Stimulated activated CD4-positive, alpha-beta T cell treated with anti-CD3 and anti-CD28 coated beads, Interleukin-12 subunit alpha, Interleukin-12 subunit beta, amount 100 ng/mL, for 4 hours (primary cell): Measurements from ENCODE around the gene CCDC142.

Source experiments
- DNase-seq: peaks from one replicate; pipeline ENCODE4 v3.0.0-alpha.2; 2020

Gene CCDC142

DNA sequence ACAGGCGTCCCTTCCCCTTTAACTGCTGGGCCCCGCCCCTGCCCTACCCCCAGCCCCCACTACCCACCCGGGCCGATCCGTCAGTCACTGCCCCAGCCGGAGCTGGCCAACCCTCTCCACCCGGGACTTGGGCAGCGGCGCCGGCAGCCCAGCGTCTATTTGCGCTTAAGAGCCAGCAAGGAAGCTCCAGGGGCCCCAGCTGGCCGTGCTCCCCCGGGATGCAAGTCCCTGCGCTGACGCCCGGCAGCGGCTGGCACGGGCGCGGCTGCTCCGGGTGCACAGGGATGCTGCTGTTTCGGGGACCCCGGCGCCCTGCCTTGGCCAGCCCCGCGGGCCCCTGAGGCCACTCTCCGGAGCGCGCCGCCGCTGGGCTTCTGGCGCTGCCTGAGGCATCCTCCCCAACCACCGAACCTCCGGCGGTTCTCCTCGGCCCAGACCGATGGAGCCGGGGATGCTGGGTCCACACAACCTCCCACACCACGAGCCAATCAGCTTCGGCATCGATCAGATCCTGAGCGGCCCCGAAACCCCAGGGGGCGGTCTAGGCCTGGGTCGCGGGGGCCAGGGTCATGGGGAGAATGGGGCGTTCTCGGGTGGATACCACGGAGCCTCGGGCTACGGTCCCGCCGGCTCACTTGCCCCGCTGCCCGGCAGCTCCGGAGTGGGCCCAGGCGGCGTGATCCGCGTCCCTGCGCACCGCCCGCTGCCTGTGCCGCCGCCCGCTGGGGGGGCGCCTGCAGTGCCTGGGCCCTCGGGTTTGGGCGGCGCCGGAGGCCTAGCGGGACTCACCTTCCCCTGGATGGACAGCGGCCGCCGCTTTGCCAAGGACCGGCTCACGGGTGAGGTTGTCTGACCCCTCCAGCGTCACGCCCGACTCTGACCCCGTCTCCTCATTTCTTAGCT lies 31.8 kb upstream of the CCDC142 start, which contains the start of gene TLX2:
Gene TLX2 (plus strand): TSS at position 83 of the 903 bp plus-strand sequence. CDS start 357 bp downstream, at position 440.
- DNase-seq, result no peak

- peak; percentile 24 for DNase-seq
Observed at GRCh38 chr2:74513605-74514367, 31.0 kb upstream of the CCDC142 start.

DNA sequence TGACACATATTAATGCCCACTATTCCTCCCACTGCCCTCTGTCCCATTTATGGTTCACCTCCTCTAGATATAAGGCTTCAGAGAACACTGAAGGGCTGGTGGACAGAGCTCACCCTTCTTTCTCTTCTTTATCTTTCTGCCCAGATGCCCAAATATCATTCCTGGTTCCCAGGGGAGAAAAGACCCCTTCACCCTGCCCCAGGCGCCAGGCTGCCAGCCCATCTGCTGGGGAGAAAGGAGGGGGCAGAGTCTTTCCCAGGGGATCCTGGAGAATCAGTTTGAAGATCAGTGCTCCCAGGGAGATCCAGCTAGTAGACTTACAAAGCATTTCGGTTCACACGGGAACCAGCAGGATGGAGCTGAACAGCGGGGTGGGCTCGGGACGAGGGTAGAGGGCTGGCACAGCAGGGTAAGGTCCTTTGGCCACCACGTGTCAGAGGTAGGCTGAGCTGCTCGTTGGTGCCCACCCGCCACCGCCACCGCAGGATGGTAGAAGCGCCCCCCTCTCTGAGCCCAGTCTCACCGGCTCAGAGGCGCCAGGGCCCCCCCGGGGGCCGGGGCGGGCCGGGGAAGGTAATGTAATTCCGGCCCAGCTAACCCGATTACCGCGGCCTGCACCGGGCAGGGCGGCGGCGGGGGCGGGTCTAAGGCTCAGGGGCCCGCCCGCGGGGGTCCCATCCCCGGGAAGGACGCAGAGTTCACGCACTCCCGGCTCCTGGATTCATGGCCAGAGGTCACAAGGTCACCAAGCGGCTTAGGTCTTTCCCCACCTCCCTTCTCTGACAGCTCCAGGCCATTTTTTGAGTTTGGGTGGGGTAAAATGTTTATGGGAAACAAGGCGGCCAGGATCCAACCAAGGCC lies 30.2 kb upstream of the CCDC142 start:
- DNase-seq, result no peak

DNA sequence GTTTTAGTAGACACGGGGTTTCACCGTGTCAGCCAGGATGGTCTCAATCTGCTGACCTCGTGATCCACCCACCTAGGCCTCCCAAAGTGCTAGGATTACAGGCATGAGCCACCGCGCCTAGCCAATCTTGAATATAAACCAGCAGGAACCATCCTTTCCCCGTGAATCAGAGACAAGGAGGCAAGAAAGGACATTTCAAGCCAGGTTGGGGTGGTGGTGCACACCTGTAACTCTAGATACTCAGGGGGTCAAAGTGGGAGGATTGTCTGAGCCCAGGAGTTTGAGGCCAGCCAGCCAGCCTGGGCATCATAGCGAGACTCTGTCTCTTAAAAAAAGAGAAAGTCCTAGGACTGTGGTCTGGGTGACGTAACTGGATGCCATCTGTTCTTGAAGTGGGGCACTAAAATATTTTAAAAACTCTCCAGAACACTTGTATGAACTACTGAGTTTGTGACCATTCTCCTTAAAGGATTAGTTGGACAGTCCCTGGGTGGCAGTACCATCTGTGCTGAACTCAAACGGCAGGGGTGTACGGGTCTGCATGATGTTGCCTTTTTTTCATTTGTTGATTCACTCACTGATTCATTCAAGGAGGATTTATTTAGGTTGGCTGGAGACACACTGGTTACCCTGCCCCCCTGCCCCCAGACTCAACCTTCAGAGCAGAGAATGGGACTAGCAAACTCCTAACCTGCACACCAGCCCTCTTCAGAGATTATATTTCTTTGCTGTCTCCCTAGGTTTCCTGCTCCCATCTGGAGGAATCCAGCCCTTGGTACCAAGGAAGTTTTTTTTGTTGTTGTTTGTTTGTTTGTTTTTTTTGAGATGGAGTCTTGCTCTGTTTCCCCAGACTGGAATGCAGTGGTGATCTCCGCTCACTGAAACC lies 28.5 kb upstream of the CCDC142 start:
- no peak for DNase-seq

- DNase-seq, result no peak
Observed at GRCh38 chr2:74510272-74510671, 27.5 kb upstream of the CCDC142 start.

- DNase-seq, result no peak
Observed at GRCh38 chr2:74507926-74508520, 25.2 kb upstream of the CCDC142 start.

GRCh38 chr2:74507145-74507925 lies 24.5 kb upstream of the CCDC142 start, which contains the start of gene PCGF1:
PCGF1 (minus strand) TSS chr2:74507695; CDS start chr2:74507668, 27 bp downstream.
- DNase-seq, result peak; percentile 99

- no peak for DNase-seq
Observed at GRCh38 chr2:74505448-74506246, 22.8 kb upstream of the CCDC142 start.

DNA sequence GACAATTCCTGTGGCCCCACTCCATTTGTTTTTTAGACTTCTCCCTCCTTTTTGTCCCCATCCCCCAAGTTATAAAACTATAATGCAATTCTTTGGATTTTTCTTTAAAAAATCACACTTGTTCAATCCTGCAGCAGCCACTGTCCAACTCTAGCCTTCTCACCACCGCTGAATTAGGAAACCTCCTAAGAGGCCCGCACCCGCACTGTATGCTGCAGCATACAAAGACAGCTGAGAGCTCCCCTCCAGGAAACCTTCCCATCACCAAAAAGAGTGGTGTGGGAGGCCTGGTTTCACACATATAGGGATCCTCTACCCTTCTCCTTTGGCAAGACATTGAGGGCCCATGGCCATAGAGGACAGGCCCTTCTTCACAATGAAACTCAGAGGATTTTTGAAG lies 21.8 kb upstream of the CCDC142 start:
- DNase-seq, result no peak

DNA sequence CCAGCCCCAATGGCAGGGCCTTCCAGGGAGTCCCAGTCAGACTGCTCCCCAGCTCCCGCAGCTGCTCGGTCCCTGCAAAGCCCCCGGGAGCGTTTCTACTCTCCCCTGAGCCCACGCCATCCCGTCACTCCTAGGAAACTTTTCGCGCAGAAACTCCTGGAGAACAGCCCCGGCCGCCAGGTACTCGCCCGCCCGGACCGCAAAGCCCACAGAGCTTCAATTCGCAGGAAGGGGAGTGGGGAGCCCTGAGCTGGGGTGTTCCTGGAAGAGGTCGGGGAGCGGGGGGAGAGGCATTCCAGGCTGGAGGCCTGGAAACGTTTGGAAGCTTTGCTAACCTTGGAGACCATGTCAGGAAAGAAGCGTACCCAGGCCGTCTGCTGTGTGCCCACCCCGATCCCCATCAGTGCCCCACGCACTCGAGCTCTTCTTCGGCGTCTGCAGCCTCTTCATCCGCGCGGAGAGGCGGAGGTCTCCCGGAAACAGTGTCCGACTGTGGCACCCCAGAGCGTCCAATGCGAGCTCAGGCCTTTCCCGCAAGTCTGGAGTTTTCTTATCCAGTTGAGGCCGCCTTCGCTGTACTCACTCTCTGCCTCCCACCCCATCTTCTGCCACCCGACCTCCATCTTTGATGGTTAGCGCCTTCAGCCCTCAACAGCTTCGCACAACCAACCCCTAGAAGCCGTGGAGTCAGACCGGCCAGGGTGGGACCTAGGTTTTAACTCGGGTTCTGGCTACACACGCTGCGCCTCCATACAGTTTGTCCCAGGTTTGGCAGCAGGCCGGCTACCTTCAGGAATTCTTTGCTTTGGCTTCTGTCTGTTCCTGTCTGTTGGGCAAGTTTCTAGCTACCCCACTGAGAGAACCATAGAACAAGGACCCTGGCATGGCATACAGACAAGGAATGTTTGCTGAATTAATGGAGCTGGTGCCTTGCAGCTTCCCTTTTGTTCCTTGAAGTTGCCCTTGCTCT lies 21.0 kb upstream of the CCDC142 start:
- no peak for DNase-seq

DNA sequence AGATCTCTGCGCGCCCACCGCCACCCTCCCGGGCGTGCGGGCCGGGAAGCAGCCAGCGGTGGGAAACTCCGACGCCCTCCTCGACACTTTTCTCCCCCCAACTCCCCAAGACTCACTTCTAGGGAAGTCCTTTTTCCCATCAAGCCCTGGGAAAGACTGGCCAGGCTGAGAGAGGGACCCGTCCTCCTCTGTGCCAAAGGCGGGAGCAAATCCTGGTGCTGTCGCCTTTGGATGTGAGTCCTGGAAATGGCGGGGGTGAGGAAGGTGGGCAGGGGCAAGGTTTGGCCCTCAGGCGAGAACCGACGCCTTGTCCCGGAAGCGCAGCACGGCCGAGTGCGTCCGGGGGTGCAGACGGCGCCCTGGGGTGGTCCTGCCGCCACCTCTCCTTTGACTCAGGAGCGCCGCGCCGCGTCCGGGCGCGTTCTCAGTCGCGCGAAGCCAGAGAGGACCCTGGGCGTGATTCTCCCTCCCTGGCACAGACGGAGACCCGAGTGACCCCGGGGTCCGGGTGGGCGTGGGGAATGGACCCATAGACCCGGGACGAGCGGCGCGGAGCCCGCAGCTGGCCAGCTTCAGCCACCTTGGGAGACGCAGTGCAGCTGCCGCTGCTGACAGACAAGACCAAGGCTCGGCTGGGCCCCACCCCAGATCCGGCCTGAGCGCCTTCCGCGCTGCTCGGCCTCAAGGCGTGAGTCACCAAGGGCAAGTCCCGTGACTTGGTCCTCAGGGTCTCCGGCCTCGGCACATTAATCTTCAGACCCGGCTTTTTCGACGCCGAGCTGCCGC lies 20.1 kb upstream of the CCDC142 start:
- peak; percentile 42 for DNase-seq

GRCh38 chr2:74502147-74502719 lies 19.4 kb upstream of the CCDC142 start:
- no peak for DNase-seq

GRCh38 chr2:74501335-74502071 lies 18.7 kb upstream of the CCDC142 start:
- DNase-seq, result no peak

DNA sequence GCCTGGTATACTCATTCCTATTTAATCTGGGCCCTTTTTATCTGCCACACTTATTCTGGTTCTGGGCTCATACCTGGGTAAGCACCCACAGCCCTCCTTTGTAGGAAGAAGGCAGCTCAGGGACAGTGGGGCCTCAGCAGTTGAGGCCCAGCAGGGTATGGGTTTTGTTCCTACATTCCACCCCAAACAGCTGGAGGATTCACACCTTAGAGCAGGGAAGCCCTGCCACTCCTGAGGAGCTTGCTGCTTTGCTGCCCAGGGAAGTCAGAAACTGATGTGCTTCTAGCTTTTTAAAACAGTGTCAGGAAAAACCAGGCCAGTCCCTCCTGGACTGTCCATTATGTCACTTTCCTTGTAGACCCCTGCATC lies 17.8 kb upstream of the CCDC142 start:
- no peak for DNase-seq

DNA sequence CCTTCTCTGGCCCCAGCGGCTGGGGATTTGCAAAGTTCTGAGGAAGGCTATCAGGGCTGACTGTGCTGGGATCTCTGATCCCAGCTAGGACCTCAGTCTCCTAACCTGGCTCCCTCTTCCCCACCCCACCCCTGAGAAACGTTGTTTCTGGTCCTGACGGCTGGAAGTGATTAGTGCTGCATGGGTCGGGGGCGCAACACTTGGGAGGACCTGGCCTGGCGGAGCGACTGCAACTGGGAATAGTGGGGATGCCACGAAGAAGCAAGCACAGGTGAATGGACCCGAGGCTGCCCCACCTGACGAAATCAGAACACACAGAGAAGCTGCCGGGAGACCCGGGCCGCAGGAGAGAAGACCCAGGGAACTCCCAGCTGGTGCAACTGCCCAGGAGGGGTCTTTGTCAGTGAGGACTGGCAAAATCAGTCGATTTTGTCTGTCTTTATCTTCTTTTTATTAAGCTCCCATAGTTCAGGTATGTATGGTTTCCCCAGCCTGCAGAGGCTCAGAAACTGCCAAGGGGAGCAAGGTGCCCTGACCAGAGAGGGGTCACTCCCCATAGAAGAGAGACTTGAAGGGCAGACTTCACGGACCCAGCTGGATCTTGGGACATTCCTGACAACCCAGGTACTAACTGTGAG lies 17.3 kb upstream of the CCDC142 start:
- no peak for DNase-seq
